Measurements from ENCODE around the gene MYOC.

DNA sequence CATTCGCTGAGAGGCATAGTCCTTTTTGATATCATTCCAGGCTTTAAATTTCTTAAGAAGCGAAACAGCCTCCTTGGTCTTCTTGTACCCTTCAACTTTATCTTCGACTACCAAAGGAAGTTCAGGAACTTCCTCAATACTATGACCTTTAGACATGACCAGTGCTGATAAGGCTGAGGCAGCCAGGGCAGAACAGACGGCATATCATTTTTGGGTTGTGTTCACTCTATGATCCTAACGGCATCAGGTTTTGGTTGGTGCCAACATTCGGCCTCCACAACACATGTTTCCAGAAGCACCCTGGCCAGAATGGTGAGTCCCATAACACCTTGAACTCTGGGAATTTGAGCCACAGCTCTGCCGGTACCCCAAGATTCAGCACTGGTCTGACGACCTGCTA is 31.4 kb upstream of the MYOC start:
- TF ChIP-seq POLR2AphosphoS5 (IDR thresholded peaks at IDR 0.05), result no peak
- TF ChIP-seq, protein P1, sequence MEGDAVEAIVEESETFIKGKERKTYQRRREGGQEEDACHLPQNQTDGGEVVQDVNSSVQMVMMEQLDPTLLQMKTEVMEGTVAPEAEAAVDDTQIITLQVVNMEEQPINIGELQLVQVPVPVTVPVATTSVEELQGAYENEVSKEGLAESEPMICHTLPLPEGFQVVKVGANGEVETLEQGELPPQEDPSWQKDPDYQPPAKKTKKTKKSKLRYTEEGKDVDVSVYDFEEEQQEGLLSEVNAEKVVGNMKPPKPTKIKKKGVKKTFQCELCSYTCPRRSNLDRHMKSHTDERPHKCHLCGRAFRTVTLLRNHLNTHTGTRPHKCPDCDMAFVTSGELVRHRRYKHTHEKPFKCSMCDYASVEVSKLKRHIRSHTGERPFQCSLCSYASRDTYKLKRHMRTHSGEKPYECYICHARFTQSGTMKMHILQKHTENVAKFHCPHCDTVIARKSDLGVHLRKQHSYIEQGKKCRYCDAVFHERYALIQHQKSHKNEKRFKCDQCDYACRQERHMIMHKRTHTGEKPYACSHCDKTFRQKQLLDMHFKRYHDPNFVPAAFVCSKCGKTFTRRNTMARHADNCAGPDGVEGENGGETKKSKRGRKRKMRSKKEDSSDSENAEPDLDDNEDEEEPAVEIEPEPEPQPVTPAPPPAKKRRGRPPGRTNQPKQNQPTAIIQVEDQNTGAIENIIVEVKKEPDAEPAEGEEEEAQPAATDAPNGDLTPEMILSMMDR (IDR thresholded peaks at IDR 0.05), result no peak
- no peak for TF ChIP-seq POLR2A (IDR thresholded peaks at IDR 0.05)

All from breast epithelium (tissue), 3 donors.